ENCODE measurements around the gene NPAS4. TPM values are rescaled to one million over a fixed set of nuclear protein-coding genes. Genes with fewer than 3 reads are reported as not detected.

Gene NPAS4
- total and polyA plus RNA-seq, 9 of the 15 experiments (the other 6 are each of a cell fraction or from before 2014, with no cell fraction given), result not detected

DNA sequence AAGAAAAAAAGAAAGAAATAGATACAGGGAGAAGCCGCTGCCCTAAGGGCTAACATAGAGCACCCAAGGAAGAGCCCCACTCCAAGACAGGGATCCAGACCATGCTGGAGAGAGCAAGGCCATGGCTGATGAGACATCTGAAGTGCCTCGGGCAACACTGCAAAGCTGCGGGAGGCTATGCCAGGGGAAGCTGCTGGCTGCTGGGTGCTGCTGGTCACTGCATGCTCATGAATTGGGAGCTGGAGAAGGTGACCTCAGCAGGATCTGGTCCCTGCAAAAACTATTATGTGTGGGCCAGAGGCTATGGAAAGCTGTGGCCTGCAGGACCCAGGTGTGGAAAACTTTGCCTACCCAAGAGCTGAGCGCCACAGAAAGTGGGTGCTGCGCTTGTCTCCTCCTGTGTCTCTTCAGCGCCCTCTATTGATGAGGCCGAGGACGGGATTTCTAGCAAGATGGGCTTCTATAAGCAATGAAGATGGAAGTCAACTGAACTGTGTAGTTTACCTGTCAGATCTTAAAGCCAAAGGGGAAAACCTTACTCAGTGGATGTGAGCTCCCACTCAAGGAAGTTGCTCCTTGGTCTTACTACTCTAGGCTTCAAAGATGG, 32.0 kb upstream of the NPAS4 start (continued):
- TF ChIP-seq TAL1 (IDR thresholded peaks at IDR 0.05) (no peak), U2AF2 (optimal IDR thresholded peaks at IDR 0.05; ENCODE audit: low read depth, low read length) (no peak), SRSF3 (IDR thresholded peaks at IDR 0.05; ENCODE audit: insufficient read depth, low read length) (no peak), ZNF232 (CRISPR knock-in tag; IDR thresholded peaks at IDR 0.05) (no peak), ILF3 (IDR thresholded peaks at IDR 0.05; ENCODE audit: borderline replicate concordance) (no peak), YBX1 (IDR thresholded peaks at IDR 0.05) (no peak), FOSL1 (tag; conservative IDR thresholded peaks at IDR 0.05) (no peak), HDAC2 (IDR thresholded peaks at IDR 0.05) (no peak), RBM14 (IDR thresholded peaks at IDR 0.05; ENCODE audit: borderline replicate concordance, insufficient read depth, low read depth, low read length) (no peak), EHMT2 (IDR thresholded peaks at IDR 0.05) (peak; percentile 47; the same call in 1 of the 2 replicates), CBX3 (IDR thresholded peaks at IDR 0.05; ENCODE audit: borderline replicate concordance in 1 of 2, low read length in 2 of 2) (no peak), L3MBTL2 (IDR thresholded peaks at IDR 0.05) (0 out of 2 replicates have a peak, but pooled peaks have one; percentile 13), XRCC5 (IDR thresholded peaks at IDR 0.05; ENCODE audit: low read depth, low read length) (peak; percentile 63; the same call in 1 of the 2 replicates), NONO (IDR thresholded peaks at IDR 0.05; ENCODE audit: low read depth in 2 of 2, low read length in 1 of 2) (no peak), RB1 (IDR thresholded peaks at IDR 0.05; ENCODE audit: low read depth) (0 out of 2 replicates have a peak, but pooled peaks have one; percentile 27), GTF2F1 (IDR thresholded peaks at IDR 0.05; ENCODE audit: low read depth, low read length) (no peak), MAZ (CRISPR knock-in tag; conservative IDR thresholded peaks at IDR 0.05 in 1 of 2, IDR thresholded peaks at IDR 0.05 in 1 of 2) (no peak), HDGF (IDR thresholded peaks at IDR 0.05) (no peak), SREBF2 (CRISPR knock-in tag; IDR thresholded peaks at IDR 0.05) (no peak)
- TF ChIP-seq, protein P1, sequence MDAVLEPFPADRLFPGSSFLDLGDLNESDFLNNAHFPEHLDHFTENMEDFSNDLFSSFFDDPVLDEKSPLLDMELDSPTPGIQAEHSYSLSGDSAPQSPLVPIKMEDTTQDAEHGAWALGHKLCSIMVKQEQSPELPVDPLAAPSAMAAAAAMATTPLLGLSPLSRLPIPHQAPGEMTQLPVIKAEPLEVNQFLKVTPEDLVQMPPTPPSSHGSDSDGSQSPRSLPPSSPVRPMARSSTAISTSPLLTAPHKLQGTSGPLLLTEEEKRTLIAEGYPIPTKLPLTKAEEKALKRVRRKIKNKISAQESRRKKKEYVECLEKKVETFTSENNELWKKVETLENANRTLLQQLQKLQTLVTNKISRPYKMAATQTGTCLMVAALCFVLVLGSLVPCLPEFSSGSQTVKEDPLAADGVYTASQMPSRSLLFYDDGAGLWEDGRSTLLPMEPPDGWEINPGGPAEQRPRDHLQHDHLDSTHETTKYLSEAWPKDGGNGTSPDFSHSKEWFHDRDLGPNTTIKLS (IDR thresholded peaks at IDR 0.05; ENCODE audit: borderline replicate concordance, low read depth), result no peak
- TF ChIP-seq, protein P2, sequence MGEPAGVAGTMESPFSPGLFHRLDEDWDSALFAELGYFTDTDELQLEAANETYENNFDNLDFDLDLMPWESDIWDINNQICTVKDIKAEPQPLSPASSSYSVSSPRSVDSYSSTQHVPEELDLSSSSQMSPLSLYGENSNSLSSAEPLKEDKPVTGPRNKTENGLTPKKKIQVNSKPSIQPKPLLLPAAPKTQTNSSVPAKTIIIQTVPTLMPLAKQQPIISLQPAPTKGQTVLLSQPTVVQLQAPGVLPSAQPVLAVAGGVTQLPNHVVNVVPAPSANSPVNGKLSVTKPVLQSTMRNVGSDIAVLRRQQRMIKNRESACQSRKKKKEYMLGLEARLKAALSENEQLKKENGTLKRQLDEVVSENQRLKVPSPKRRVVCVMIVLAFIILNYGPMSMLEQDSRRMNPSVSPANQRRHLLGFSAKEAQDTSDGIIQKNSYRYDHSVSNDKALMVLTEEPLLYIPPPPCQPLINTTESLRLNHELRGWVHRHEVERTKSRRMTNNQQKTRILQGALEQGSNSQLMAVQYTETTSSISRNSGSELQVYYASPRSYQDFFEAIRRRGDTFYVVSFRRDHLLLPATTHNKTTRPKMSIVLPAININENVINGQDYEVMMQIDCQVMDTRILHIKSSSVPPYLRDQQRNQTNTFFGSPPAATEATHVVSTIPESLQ (CRISPR knock-in tag; IDR thresholded peaks at IDR 0.05), result no peak
- TF ChIP-seq, protein P3, sequence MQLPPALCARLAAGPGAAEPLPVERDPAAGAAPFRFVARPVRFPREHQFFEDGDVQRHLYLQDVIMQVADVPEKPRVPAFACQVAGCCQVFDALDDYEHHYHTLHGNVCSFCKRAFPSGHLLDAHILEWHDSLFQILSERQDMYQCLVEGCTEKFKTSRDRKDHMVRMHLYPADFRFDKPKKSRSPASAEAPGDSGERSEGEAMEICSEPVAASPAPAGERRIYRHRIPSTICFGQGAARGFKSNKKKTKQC (CRISPR knock-in tag; IDR thresholded peaks at IDR 0.05), result no peak
- TF ChIP-seq, protein P4, sequence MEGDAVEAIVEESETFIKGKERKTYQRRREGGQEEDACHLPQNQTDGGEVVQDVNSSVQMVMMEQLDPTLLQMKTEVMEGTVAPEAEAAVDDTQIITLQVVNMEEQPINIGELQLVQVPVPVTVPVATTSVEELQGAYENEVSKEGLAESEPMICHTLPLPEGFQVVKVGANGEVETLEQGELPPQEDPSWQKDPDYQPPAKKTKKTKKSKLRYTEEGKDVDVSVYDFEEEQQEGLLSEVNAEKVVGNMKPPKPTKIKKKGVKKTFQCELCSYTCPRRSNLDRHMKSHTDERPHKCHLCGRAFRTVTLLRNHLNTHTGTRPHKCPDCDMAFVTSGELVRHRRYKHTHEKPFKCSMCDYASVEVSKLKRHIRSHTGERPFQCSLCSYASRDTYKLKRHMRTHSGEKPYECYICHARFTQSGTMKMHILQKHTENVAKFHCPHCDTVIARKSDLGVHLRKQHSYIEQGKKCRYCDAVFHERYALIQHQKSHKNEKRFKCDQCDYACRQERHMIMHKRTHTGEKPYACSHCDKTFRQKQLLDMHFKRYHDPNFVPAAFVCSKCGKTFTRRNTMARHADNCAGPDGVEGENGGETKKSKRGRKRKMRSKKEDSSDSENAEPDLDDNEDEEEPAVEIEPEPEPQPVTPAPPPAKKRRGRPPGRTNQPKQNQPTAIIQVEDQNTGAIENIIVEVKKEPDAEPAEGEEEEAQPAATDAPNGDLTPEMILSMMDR (IDR thresholded peaks at IDR 0.05 in 2 of 3, conservative IDR thresholded peaks at IDR 0.05 in 1 of 3; ENCODE audit: insufficient read depth in 2 of 3, low read depth in 1 of 3, low read length in 3 of 3), result peak; percentile 85 to 93 (median 87)
